GM12878 (cell line): ENCODE measurements around the gene INAFM1. TPM values are rescaled to one million over a fixed set of nuclear protein-coding genes. Genes with fewer than 3 reads are reported as not detected.

Experiments
- ASH2L ChIP-seq: fragments of 300-600, 200-600 bp; sonication (generic); IDR thresholded peaks from 2 replicates; pipeline ENCODE4 v1.6.1; 2017; ENCODE audit warnings: low read depth, mild to moderate bottlenecking, borderline replicate concordance
- ATF2 ChIP-seq: IDR thresholded peaks from 2 replicates; pipeline ENCODE4 v1.6.1; 2012; ENCODE audit warnings: low read length, inconsistent platforms
- ATF7 ChIP-seq: fragments of 450-650 bp; IDR thresholded peaks from 2 replicates; pipeline ENCODE4 v1.6.1; 2016; ENCODE audit warnings: low read depth, mild to moderate bottlenecking
- BACH1 ChIP-seq: fragments of 450-650 bp; IDR thresholded peaks from 2 replicates; pipeline ENCODE4 v1.6.1; 2017; ENCODE audit warnings: mild to moderate bottlenecking, borderline replicate concordance
- BHLHE40 ChIP-seq, 2 experiments: fragments of 450-650 bp in 1 of 2; IDR thresholded peaks; 2 replicates each; pipeline ENCODE4 v1.6.1; 2011 to 2017; ENCODE audit warnings: low read depth in 2 of 2, borderline replicate concordance in 1 of 2, improper control_type of control experiment in 1 of 2, low read length in 1 of 2, mild to moderate bottlenecking in 1 of 2
- CBX3 ChIP-seq: fragments of 200-600 bp; sonication (generic); IDR thresholded peaks from 2 replicates; pipeline ENCODE4 v1.6.1; 2016; ENCODE audit warnings: low read depth, borderline replicate concordance
- CEBPB ChIP-seq, 2 experiments: fragments of 150-350 bp in 1 of 2; IDR thresholded peaks; 2 replicates each; pipeline ENCODE4 v1.6.1; 2012 to 2014; ENCODE audit warnings: low read depth in 2 of 2, low read length in 2 of 2, borderline replicate concordance in 1 of 2, inconsistent platforms in 1 of 2
- E2F8 ChIP-seq: fragments of 450-650 bp; IDR thresholded peaks from 2 replicates; pipeline ENCODE4 v1.6.1; 2018; ENCODE audit warnings: mild to moderate bottlenecking, low read depth, moderate library complexity; ENCODE audit not compliant: partially characterized antibody
- FOXK2 ChIP-seq: fragments of 450-650 bp; IDR thresholded peaks from 2 replicates; pipeline ENCODE4 v1.6.1; 2017; ENCODE audit warnings: mild to moderate bottlenecking, moderate library complexity
- HDGF ChIP-seq: fragments of 450-650 bp; IDR thresholded peaks from 2 replicates; pipeline ENCODE4 v1.6.1; 2016; ENCODE audit warnings: antibody characterized with exemption
- IKZF1 ChIP-seq: fragments of 450-650 bp; conservative IDR thresholded peaks from 2 replicates; pipeline ENCODE4 v1.6.1; 2017; ENCODE audit warnings: antibody characterized with exemption, mild to moderate bottlenecking
- MAX ChIP-seq: IDR thresholded peaks from 2 replicates; pipeline ENCODE4 v1.6.1; 2012; ENCODE audit warnings: low read depth, low read length, improper control_type of control experiment
- NR2F1 ChIP-seq: fragments of 450-650 bp; conservative IDR thresholded peaks from 2 replicates; pipeline ENCODE4 v1.6.1; 2017; ENCODE audit warnings: mild to moderate bottlenecking
- NRF1 ChIP-seq: conservative IDR thresholded peaks from 2 replicates; pipeline ENCODE4 v1.6.1; 2011; ENCODE audit warnings: mild to moderate bottlenecking, low read depth, low read length, improper control_type of control experiment
- RB1 ChIP-seq: fragments of 450-650 bp; formaldehyde crosslinking; IDR thresholded peaks from 2 replicates; pipeline ENCODE4 v1.6.1; 2017; ENCODE audit warnings: mild to moderate bottlenecking, borderline replicate concordance
- SIN3A ChIP-seq: IDR thresholded peaks from 2 replicates; pipeline ENCODE4 v1.6.1; 2012; ENCODE audit warnings: low read depth, low read length, improper control_type of control experiment
- STAT1 ChIP-seq: fragments of 450-650 bp; conservative IDR thresholded peaks from 2 replicates; pipeline ENCODE4 v1.6.1; 2014; ENCODE audit warnings: antibody characterized with exemption, mild to moderate bottlenecking
- TCF3 ChIP-seq: IDR thresholded peaks from 2 replicates; pipeline ENCODE4 v1.6.1; 2012; ENCODE audit warnings: low read depth, mild to moderate bottlenecking, low read length, borderline replicate concordance; ENCODE audit not compliant: insufficient read depth
- YY1 ChIP-seq: IDR thresholded peaks from 2 replicates; pipeline ENCODE4 v1.6.1; 2011; ENCODE audit warnings: low read depth, mild to moderate bottlenecking, low read length
- ZNF217 ChIP-seq: fragments of 450-650 bp; IDR thresholded peaks from 2 replicates; pipeline ENCODE4 v1.6.1; 2017; ENCODE audit warnings: antibody characterized with exemption, mild to moderate bottlenecking
- ZNF622 ChIP-seq: fragments of 450-650 bp; IDR thresholded peaks from 2 replicates; pipeline ENCODE4 v1.6.1; 2017; ENCODE audit warnings: mild to moderate bottlenecking, inconsistent platforms
- ZNF687 ChIP-seq: fragments of 450-650 bp; IDR thresholded peaks from 2 replicates; pipeline ENCODE4 v1.6.1; 2017; ENCODE audit warnings: mild to moderate bottlenecking, moderate library complexity
- polyA plus RNA-seq, 11 experiments: library from polyadenylated mRNA; depleted of rRNA in 4 of 11; unstranded in 6 of 11; stranded (reverse) in 5 of 11; fragments of >200 nt; fragmentation: Nextera tagmentation in 4 of 11; fragmentation: Illumina TruSeq in 1 of 11; extraction: Ambion mirVana in 4 of 11; extraction: Trizol in 1 of 11; gene quantifications; 1 replicate in 1 of 11; 2 replicates in 10 of 11; pipeline versions ENCODE4 v1.2.1 to v1.2.3, GENCODE V29; 2011 to 2016; ENCODE audit warnings: inconsistent platforms in 2 of 11, missing spikeins in 2 of 11, low read depth in 1 of 11
- total RNA-seq, 4 experiments: library from RNA; depleted of rRNA in 3 of 4; stranded (reverse); fragments of >200 nt in 3 of 4; fragmentation: Illumina TruSeq in 1 of 4; extraction: Trizol in 1 of 4; gene quantifications; 2 replicates each; pipeline versions ENCODE4 v1.2.1 to v1.2.3, GENCODE V29; 2013 to 2021

Gene INAFM1
- total and polyA plus RNA-seq, 10 of the 15 experiments (the other 5 are each of a cell fraction or from before 2014, with no cell fraction given), result 0.57 to 6.8 (median 1.1) TPM; not detected in 1

GRCh38 chr19:47230054-47230920, 44.4 kb upstream of the INAFM1 start (continued):
- no peak for TF ChIP-seq ZNF687
- no peak for TF ChIP-seq RB1
- peak; percentile 76 for TF ChIP-seq NR2F1
- TF ChIP-seq CEBPB (IDR thresholded peaks at IDR 0.05; ENCODE audit: borderline replicate concordance in 1 of 2, low read depth in 2 of 2, low read length in 2 of 2), result no peak
- 0 out of 2 replicates have a peak, but pooled peaks have one; percentile 38 for TF ChIP-seq TCF3
- TF ChIP-seq E2F8, result no peak
- TF ChIP-seq ATF7, result no peak
- TF ChIP-seq BHLHE40 (IDR thresholded peaks at IDR 0.05; ENCODE audit: borderline replicate concordance in 1 of 2, low read depth in 2 of 2, low read length in 1 of 2), result peak; percentile 77 to 92; a peak in 3 of 4 replicates
- TF ChIP-seq STAT1, result no peak
- TF ChIP-seq ZNF622, result no peak
- peak; percentile 75; the same call in 1 of the 2 replicates for TF ChIP-seq HDGF
- TF ChIP-seq ASH2L, result no peak
- peak; percentile 63 for TF ChIP-seq FOXK2
- peak; percentile 60; the same call in 1 of the 2 replicates for TF ChIP-seq YY1
- TF ChIP-seq BACH1, result 0 out of 2 replicates have a peak, but pooled peaks have one; percentile 40
- no peak for TF ChIP-seq ATF2
- TF ChIP-seq CBX3, result no peak
- TF ChIP-seq IKZF1, result peak; percentile 22; the same call in 1 of the 2 replicates
- no peak for TF ChIP-seq NRF1
- TF ChIP-seq SIN3A, result peak; percentile 94
- TF ChIP-seq ZNF217, result peak; percentile 51; the same call in 1 of the 2 replicates
- no peak; the same call in none of the 2 replicates for TF ChIP-seq MAX
